Heart left ventricle (tissue), 16 donors: ENCODE measurements around the gene RPS6KA2. TPM values are rescaled to one million over a fixed set of nuclear protein-coding genes. Genes with fewer than 3 reads are reported as not detected.
A peak's percentile ranks its signal among the peaks of the same experiment; 100 is the strongest.

Experiments
- ATAC-seq, 4 donors: fragments of 200-7000 bp; cut with Tn5 transposase; one replicate each; pipeline ENCODE4 v1.9.1; 2020 to 2022; ENCODE audit warnings: moderate library complexity in 4 of 4, mild to moderate bottlenecking in 3 of 4, moderate number of reproducible peaks in 1 of 4
- DNase-seq, 5 donors: peaks; one replicate each; pipeline ENCODE4 v3.0.0-alpha.2; 2020
- H3K27ac ChIP-seq, 12 donors: fragments of 200-600 bp; sonication (generic) in 4 of 12; one replicate each; pipeline versions ENCODE4 v1.5.0 to v1.8.0; 2016 to 2022; ENCODE audit warnings: mild to moderate bottlenecking in 2 of 12
- H3K27me3 ChIP-seq, 9 donors: fragments of 200-600 bp; sonication (generic) in 2 of 9; one replicate each; pipeline versions ENCODE4 v1.5.1 to v1.8.0; 2016 to 2022; ENCODE audit warnings: mild to moderate bottlenecking in 3 of 9
- H3K36me3 ChIP-seq, 9 donors: fragments of 200-600 bp; sonication (generic) in 2 of 9; one replicate each; pipeline versions ENCODE4 v1.5.0 to v1.8.0; 2018 to 2022; ENCODE audit warnings: mild to moderate bottlenecking in 2 of 9
- H3K4me1 ChIP-seq, 12 donors: fragments of 200-600 bp; sonication (generic) in 4 of 12; one replicate each; pipeline versions ENCODE4 v1.5.0 to v1.8.0; 2016 to 2022; ENCODE audit warnings: mild to moderate bottlenecking in 3 of 12
- H3K4me3 ChIP-seq, 12 donors: fragments of 200-600 bp; sonication (generic) in 4 of 12; one replicate each; pipeline versions ENCODE4 v1.5.0 to v1.8.0; 2017 to 2022; ENCODE audit warnings: mild to moderate bottlenecking in 9 of 12, moderate library complexity in 4 of 12
- H3K9me3 ChIP-seq, 12 donors: fragments of 200-600 bp; sonication (generic) in 4 of 12; one replicate each; pipeline versions ENCODE4 v1.5.0 to v1.8.0; 2016 to 2022; ENCODE audit warnings: mild to moderate bottlenecking in 1 of 12
- CTCF ChIP-seq, 12 donors: fragments of 200-600 bp; sonication (generic) in 4 of 12; IDR thresholded peaks; one replicate each; pipeline versions ENCODE4 v1.5.0 to v1.8.0; 2018 to 2022; ENCODE audit warnings: antibody characterized with exemption in 12 of 12, mild to moderate bottlenecking in 5 of 12
- POLR2A ChIP-seq, 2 donors: fragments of 450-650 bp; IDR thresholded peaks; one replicate each; pipeline ENCODE4 v1.6.1; 2017; ENCODE audit warnings: antibody characterized with exemption in 2 of 2, mild to moderate bottlenecking in 2 of 2, moderate library complexity in 2 of 2
- WGBS, 4 donors: extraction: QIAGEN DNeasy Blood & Tissue Kit in 2 of 4; methylation state at CpG; one replicate each; pipeline versions ENCODE4 v1.1.5 to v1.1.7; 2013 to 2018; 5-methylcytosine and 5-hydroxymethylcytosine counted together
- intact Hi-C, 10 donors: fragments of 100-400 bp; cut with DNase I; formaldehyde crosslinking; loops; one replicate each; pipeline versions ENCODE4 v1.11.1 to v1.14.2; 2022
- polyA plus RNA-seq, 2 donors: library from polyadenylated mRNA; stranded (reverse); fragments of 200-250 nt; gene quantifications; one replicate each; pipeline ENCODE4 v1.2.3, GENCODE V29; 2013
- total RNA-seq, 9 donors: library from RNA; depleted of rRNA in 2 of 9; stranded (reverse); fragments of >200 nt in 2 of 9; fragmentation: NEBNext Ultra II Directional in 3 of 9; extraction: Animal tissue kit (Norgen Biotek cat#: 25700) in 3 of 9; gene quantifications; one replicate each; pipeline versions ENCODE4 v1.1.0 to v1.2.4, GENCODE V29; 2016 to 2023
- donor health status: ischemic (EF 13 %, LVEDD 7.1; RV severe dilation, severe dysfunction).
- donor health status: healthy with polysubstance abuse.
- donor health status: DM: no; HTN: yes; CAD: no.
- donor health status: DM: no; HTN: no; CAD: no.
- donor health status: ischemic (EF 25% LVEDD 6.9; RV normal size, moderate dysfunction).
- donor health status: ischemic (EF 25% LVEDD 5.7; RV mildly dilated, moderate dysfunction).
- donor health status: healthy.
- donor health status: DM: yes; HTN: yes; CAD: no.
- donor health status: ischemic (EF 35%, LVEDD 5.7; RV mildly dilated, moderate dysfunction).
- donor health status: nonischemic (EF 11% LVEDD 7.7; RV severe dilation, severe dysfunction).
- donor health status: DM: yes; HTN: yes; CAD: no.
- donor health status: PGD.
- donor health status: ischemic (EF 29% LVEDD 5.4; RV normal size, mild dysfunction).
- donor health status: nonischemic (EF 23%, LVEDD 6.1; RV moderate dilation, normal function).

RPS6KA2 gene
- total and polyA plus RNA-seq, 11 donors: 23.0 to 171 (median 91.6) TPM

GRCh38 chr6:166494757-166495486 lies 132.1 kb downstream of the RPS6KA2 start:
- WGBS, 4 donors: 92 to 95% (median 94%) methylated on average over 29 to 31 of the region's 31 CpGs
- intact Hi-C loops: loop anchor here in 1 of 10 donors (5.0 kb wide), 1 partner anchor 132 kb away; the partner anchor contains the start of gene RPS6KA2
- Histone ChIP-seq H3K27me3 (no peaks in the 10 kb centered on the region), H3K4me3 (no peak overlapping the region), H3K36me3 (peaks cover 0 to 65% (median 40%) of the 10 kb centered on the region in 9 donors), H3K9me3 (no peaks in the 10 kb centered on the region), H3K4me1 (peaks cover 0 to 10% (median 2%) of the 10 kb centered on the region in 12 donors), H3K27ac (no peak overlapping the region)
- DNase-seq (peak in 1 of 5 donors; percentile 10), ATAC-seq (no peak)
- no peak for TF ChIP-seq CTCF (IDR thresholded peaks at IDR 0.05)
- TF ChIP-seq POLR2A (IDR thresholded peaks at IDR 0.05): no peak

- Histone ChIP-seq H3K4me3 (no peak overlapping the region), H3K27me3 (no peaks in the 10 kb centered on the region), H3K9me3 (no peaks in the 10 kb centered on the region), H3K4me1 (peaks cover 0 to 17% (median 5%) of the 10 kb centered on the region in 12 donors), H3K27ac (no peak overlapping the region), H3K36me3 (peaks cover 0 to 57% (median 39%) of the 10 kb centered on the region in 9 donors)
- peak in 1 of 5 donors; percentile 3 for DNase-seq
- WGBS, 4 donors: 95 to 97% (median 96%) methylated on average over 9 of the region's 9 CpGs
- ATAC-seq: no peak
- TF ChIP-seq CTCF (IDR thresholded peaks at IDR 0.05): no peak
- TF ChIP-seq POLR2A (IDR thresholded peaks at IDR 0.05): no peak
- intact Hi-C loops: loop anchor here in 1 of 10 donors (5.0 kb wide), 1 partner anchor 133 kb away; the partner anchor contains the start of gene RPS6KA2
These were observed 133.0 kb downstream of the RPS6KA2 start for GRCh38 chr6:166494101-166494441.

GRCh38 chr6:166493427-166494100 lies 133.5 kb downstream of the RPS6KA2 start:
- H3K27me3 ChIP-seq: no peaks in the 10 kb centered on the region
- TF ChIP-seq CTCF (IDR thresholded peaks at IDR 0.05) (no peak), POLR2A (IDR thresholded peaks at IDR 0.05) (no peak)
- no peak overlapping the region for H3K4me3 ChIP-seq
- ATAC-seq (no peak), DNase-seq (peak in 2 of 5 donors; percentile 10 to 18)
- H3K4me1 ChIP-seq: peaks cover 0 to 22% (median 8%) of the 10 kb centered on the region in 12 donors
- H3K9me3 ChIP-seq: no peaks in the 10 kb centered on the region
- WGBS, 4 donors: 96 to 98% (median 96%) methylated on average over 15 to 21 of the region's 21 CpGs
- no peak overlapping the region for H3K27ac ChIP-seq
- H3K36me3 ChIP-seq: peaks cover 0 to 51% (median 36%) of the 10 kb centered on the region in 9 donors
- intact Hi-C loops: loop anchor here in 1 of 10 donors (5.0 kb wide), 1 partner anchor 134 kb away; the partner anchor contains the start of gene RPS6KA2
